NCI-H2081 treated with DMSO at 0.1 percent for 48 hours (cell line): Measurements from ENCODE around the gene ZNF84.

Experiments
- DNase-seq: peaks from one replicate; lab custom pipeline; 2025; lab: John Stamatoyannopoulos, UW

ZNF84 gene

GRCh38 chr12:133037207-133038005 lies at the start of gene ZNF84:
Gene ZNF84, plus strand, starts transcription at chr12:133037509. Its CDS starts 3,959 bp downstream, at chr12:133041468.
- DNase-seq = peak; percentile 95

- no peak for DNase-seq
Measured at GRCh38 chr12:132998741-132999140, 38.6 kb upstream of the ZNF84 start.

GRCh38 chr12:133010657-133011297 lies 26.5 kb upstream of the ZNF84 start:
- DNase-seq = no peak

- no peak for DNase-seq
Measured at GRCh38 chr12:133023566-133023965, 13.7 kb upstream of the ZNF84 start.

- no peak for DNase-seq
Measured at GRCh38 chr12:133026996-133027395, 10.3 kb upstream of the ZNF84 start.

- DNase-seq = no peak
Measured at GRCh38 chr12:133038118-133038709, 905 bp downstream of the ZNF84 start.

- DNase-seq = no peak
Measured at GRCh38 chr12:133046698-133047097, 9.4 kb downstream of the ZNF84 start.

- no peak for DNase-seq
Measured at GRCh38 chr12:133057446-133057845, 20.1 kb downstream of the ZNF84 start.

GRCh38 chr12:133058203-133059113 lies 21.1 kb downstream of the ZNF84 start:
- DNase-seq = no peak

- DNase-seq = no peak
Measured at GRCh38 chr12:133061954-133062353, 24.6 kb downstream of the ZNF84 start.

GRCh38 chr12:133063556-133063955 lies 26.2 kb downstream of the ZNF84 start:
- DNase-seq = no peak

- no peak for DNase-seq
Measured at GRCh38 chr12:133073836-133074235, 36.5 kb downstream of the ZNF84 start.

GRCh38 chr12:133080026-133080367 lies 42.7 kb downstream of the ZNF84 start:
- DNase-seq = peak; percentile 99

- DNase-seq = peak; percentile 94
Measured at GRCh38 chr12:133080368-133081158, 43.3 kb downstream of the ZNF84 start, which contains the start of gene ZNF140. Gene ZNF140, plus strand, starts transcription at chr12:133080923. Its CDS starts 398 bp downstream, at chr12:133081321.

- DNase-seq = no peak
Measured at GRCh38 chr12:133081159-133081780, 44.0 kb downstream of the ZNF84 start.

GRCh38 chr12:133083345-133083744 lies 46.0 kb downstream of the ZNF84 start:
- DNase-seq = no peak

GRCh38 chr12:133105620-133106019 lies 68.3 kb downstream of the ZNF84 start:
- no peak for DNase-seq

- DNase-seq = no peak
Measured at GRCh38 chr12:133106253-133106652, 68.9 kb downstream of the ZNF84 start.

GRCh38 chr12:133107121-133107520 lies 69.8 kb downstream of the ZNF84 start:
- DNase-seq = no peak

- DNase-seq = no peak
Measured at GRCh38 chr12:133108150-133108549, 70.8 kb downstream of the ZNF84 start.
